Colonic mucosa (tissue), 4 donors: ENCODE measurements around the gene PRKCH. TPM values are rescaled to one million over a fixed set of nuclear protein-coding genes. Genes with fewer than 3 reads are reported as not detected.

Source experiments
- DNase-seq: peaks from one replicate; pipeline ENCODE4 v3.0.0-alpha.2; 2020
- H3K27ac ChIP-seq: fragments of 200-600 bp; one replicate; pipeline ENCODE4 v1.8.0; 2021
- H3K27me3 ChIP-seq: fragments of 200-600 bp; one replicate; pipeline ENCODE4 v1.8.0; 2021
- H3K36me3 ChIP-seq: fragments of 200-600 bp; one replicate; pipeline ENCODE4 v1.8.0; 2021
- H3K4me1 ChIP-seq: fragments of 200-600 bp; one replicate; pipeline ENCODE4 v1.8.0; 2021; ENCODE audit warnings: mild to moderate bottlenecking
- H3K4me3 ChIP-seq: fragments of 200-600 bp; one replicate; pipeline ENCODE4 v1.8.0; 2021
- H3K9ac ChIP-seq, 2 donors: one replicate each; pipeline ENCODE4 v1.7.0; 2013; ENCODE audit warnings: control low read depth in 2 of 2, low read depth in 2 of 2, low read length in 2 of 2
- H3K9me3 ChIP-seq: fragments of 200-600 bp; one replicate; pipeline ENCODE4 v1.8.0; 2021
- CTCF ChIP-seq: fragments of 200-600 bp; IDR thresholded peaks from one replicate; pipeline ENCODE4 v1.8.0; 2022; ENCODE audit warnings: antibody characterized with exemption, mild to moderate bottlenecking
- intact Hi-C: fragments of 100-400 bp; cut with DNase I; formaldehyde crosslinking; loops from one replicate; pipeline ENCODE4 v1.14.1; 2022
- total RNA-seq, 2 donors: library from RNA; stranded (reverse); fragmentation: NEBNext Ultra II Directional in 1 of 2; extraction: Animal tissue kit (Norgen Biotek cat#: 25700) in 1 of 2; gene quantifications; one replicate each; pipeline ENCODE4 v1.2.1, GENCODE V29; 2021
- donor health status: healthy.
- donor health status: DM: no; HTN: no; CAD: no.
- donor health status: DM: no; HTN: no; CAD: no.

PRKCH gene
- total RNA-seq, 2 donors from 2014 or later = 11.4 to 11.5 TPM

GRCh38 chr14:61280526-61281185 is 40.7 kb upstream of the PRKCH start:
- H3K4me1 ChIP-seq = no peaks in the 10 kb centered on the region
- H3K9me3 ChIP-seq = no peaks in the 10 kb centered on the region
- intact Hi-C loops = no loop called here
- H3K36me3 ChIP-seq = no peaks in the 10 kb centered on the region
- peak overlapping the region; percentile 99 for H3K27ac ChIP-seq
- H3K9ac ChIP-seq = peak overlapping the region; percentile 82 to 88
- H3K4me3 ChIP-seq = peak overlapping the region; percentile 68
- peak; percentile 42 for TF ChIP-seq CTCF
- peak; percentile 78 for DNase-seq
- no peaks in the 10 kb centered on the region for H3K27me3 ChIP-seq

GRCh38 chr14:61281186-61281947 is 40.0 kb upstream of the PRKCH start, which contains the start of gene TMEM30B:
TSS of gene TMEM30B (minus strand) at chr14:61281338. CDS start at chr14:61281147, 191 bp downstream.
- peak; percentile 95 for DNase-seq
- H3K4me1 ChIP-seq = peaks cover 3% of the 10 kb centered on the region
- no peak for TF ChIP-seq CTCF
- peak within 1 kb of the TSS; percentile 99 for H3K27ac ChIP-seq
- H3K4me3 ChIP-seq = peak within 1 kb of the TSS; percentile 68
- no peaks in the 10 kb centered on the region for H3K27me3 ChIP-seq
- no peaks in the 10 kb centered on the region for H3K9me3 ChIP-seq
- H3K36me3 ChIP-seq = no peaks in the 10 kb centered on the region
- intact Hi-C loops = no loop called here
- H3K9ac ChIP-seq = peak within 1 kb of the TSS; percentile 82 to 88

GRCh38 chr14:61281948-61282275 is 39.5 kb upstream of the PRKCH start:
- peaks cover 3% of the 10 kb centered on the region for H3K4me1 ChIP-seq
- H3K36me3 ChIP-seq = no peaks in the 10 kb centered on the region
- H3K9me3 ChIP-seq = no peaks in the 10 kb centered on the region
- peak overlapping the region; percentile 99 for H3K27ac ChIP-seq
- no peak for TF ChIP-seq CTCF
- no peak for DNase-seq
- intact Hi-C loops = no loop called here
- H3K9ac ChIP-seq = peak overlapping the region in 1 of 2 donors; percentile 61
- peak overlapping the region; percentile 68 for H3K4me3 ChIP-seq
- no peaks in the 10 kb centered on the region for H3K27me3 ChIP-seq

GRCh38 chr14:61282746-61283145 is 38.6 kb upstream of the PRKCH start:
- Histone ChIP-seq H3K4me1 (peaks cover 3% of the 10 kb centered on the region), H3K9me3 (no peaks in the 10 kb centered on the region), H3K27me3 (no peaks in the 10 kb centered on the region), H3K9ac (no peak overlapping the region), H3K36me3 (no peaks in the 10 kb centered on the region), H3K4me3 (no peak overlapping the region), H3K27ac (no peak overlapping the region)
- intact Hi-C loops = no loop called here
- no peak for TF ChIP-seq CTCF
- DNase-seq = no peak

GRCh38 chr14:61284001-61284400 is 37.4 kb upstream of the PRKCH start:
- no peak overlapping the region for H3K27ac ChIP-seq
- no peak overlapping the region for H3K4me3 ChIP-seq
- no peak overlapping the region for H3K9ac ChIP-seq
- H3K27me3 ChIP-seq = no peaks in the 10 kb centered on the region
- DNase-seq = no peak
- peaks cover 3% of the 10 kb centered on the region for H3K4me1 ChIP-seq
- intact Hi-C loops = no loop called here
- no peak for TF ChIP-seq CTCF
- no peaks in the 10 kb centered on the region for H3K36me3 ChIP-seq
- H3K9me3 ChIP-seq = no peaks in the 10 kb centered on the region
